Esophagus muscularis mucosa (tissue), 3 donors: ENCODE data around the gene NPAS3.

Source experiments
- EP300 ChIP-seq: sonication (generic); formaldehyde crosslinking; IDR thresholded peaks from one replicate; pipeline ENCODE4 v1.6.1; 2017; ENCODE audit warnings: antibody characterized with exemption
- TF ChIP-seq, protein P1 (sequence below), 3 experiments: fragments of 200-600 bp in 2 of 3; fragments of 450-650 bp in 1 of 3; sonication (generic) in 2 of 3; IDR thresholded peaks; one replicate each; pipeline ENCODE4 v1.5.1; 2017 to 2019; ENCODE audit warnings: antibody characterized with exemption in 3 of 3, mild to moderate bottlenecking in 2 of 3, moderate library complexity in 1 of 3

GRCh38 chr14:33039311-33039710, 100.6 kb downstream of the NPAS3 start:
- TF ChIP-seq, protein P1, sequence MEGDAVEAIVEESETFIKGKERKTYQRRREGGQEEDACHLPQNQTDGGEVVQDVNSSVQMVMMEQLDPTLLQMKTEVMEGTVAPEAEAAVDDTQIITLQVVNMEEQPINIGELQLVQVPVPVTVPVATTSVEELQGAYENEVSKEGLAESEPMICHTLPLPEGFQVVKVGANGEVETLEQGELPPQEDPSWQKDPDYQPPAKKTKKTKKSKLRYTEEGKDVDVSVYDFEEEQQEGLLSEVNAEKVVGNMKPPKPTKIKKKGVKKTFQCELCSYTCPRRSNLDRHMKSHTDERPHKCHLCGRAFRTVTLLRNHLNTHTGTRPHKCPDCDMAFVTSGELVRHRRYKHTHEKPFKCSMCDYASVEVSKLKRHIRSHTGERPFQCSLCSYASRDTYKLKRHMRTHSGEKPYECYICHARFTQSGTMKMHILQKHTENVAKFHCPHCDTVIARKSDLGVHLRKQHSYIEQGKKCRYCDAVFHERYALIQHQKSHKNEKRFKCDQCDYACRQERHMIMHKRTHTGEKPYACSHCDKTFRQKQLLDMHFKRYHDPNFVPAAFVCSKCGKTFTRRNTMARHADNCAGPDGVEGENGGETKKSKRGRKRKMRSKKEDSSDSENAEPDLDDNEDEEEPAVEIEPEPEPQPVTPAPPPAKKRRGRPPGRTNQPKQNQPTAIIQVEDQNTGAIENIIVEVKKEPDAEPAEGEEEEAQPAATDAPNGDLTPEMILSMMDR (IDR thresholded peaks at IDR 0.05) = no peak
- TF ChIP-seq EP300 = no peak
